AG04449 (cell line): ENCODE measurements around the gene MRPL53.

Experiments
- CTCF ChIA-PET: fragments of 350-600 bp; formaldehyde crosslinking; extraction: SDS; loops from one replicate; lab custom pipeline; 2021; ENCODE audit warnings: antibody characterized with exemption; lab: Yijun Ruan, JAX
- POLR2A ChIA-PET: fragments of 400-600, 350-600 bp; formaldehyde crosslinking; extraction: SDS; loops from one replicate; lab custom pipeline; 2020; ENCODE audit warnings: antibody characterized with exemption, inconsistent platforms; lab: Yijun Ruan, JAX
- DNase-seq: peaks from one replicate; pipeline ENCODE4 v3.0.0-alpha.2; 2010; ENCODE audit warnings: low read depth, low spot score
- H3K4me3 ChIP-seq: 2 replicates; pipeline ENCODE4 v1.5.1; 2011; ENCODE audit warnings: low read depth, mild to moderate bottlenecking, control low read depth, low read length
- CTCF ChIP-seq: IDR thresholded peaks from one replicate; pipeline ENCODE4 v1.5.1; 2011; ENCODE audit warnings: mild to moderate bottlenecking, moderate library complexity, low read length, control low read depth, inconsistent platforms; ENCODE audit not compliant: insufficient read depth; ENCODE audit errors: missing control alignments

Gene MRPL53

GRCh38 chr2:74498500-74499266 lies 26.2 kb upstream of the MRPL53 start:
- POLR2A ChIA-PET, result interaction anchor here (0.6 to 1.0 kb wide), 2 partner anchors 16 to 80 kb away, joined by 3 to 5 read pairs; partner anchors contain the start of genes CCDC142 and TTC31
- peak overlapping the region; percentile 43 for H3K4me3 ChIP-seq
- CTCF ChIA-PET, result interaction anchor here (1.4 to 13.6 kb wide), 4 partner anchors 9 to 88 kb away, joined by 3 to 202 read pairs (median 16); partner anchors contain the start of genes CCDC142, PCGF1 and TTC31
- TF ChIP-seq CTCF, result no peak
- DNase-seq, result no peak

GRCh38 chr2:74497777-74498499 lies 25.5 kb upstream of the MRPL53 start:
- CTCF ChIA-PET, result interaction anchor here (1.4 to 13.6 kb wide), 4 partner anchors 8 to 89 kb away, joined by 3 to 202 read pairs (median 16); partner anchors contain the start of genes CCDC142, PCGF1 and TTC31
- DNase-seq, result no peak
- no peak for TF ChIP-seq CTCF
- POLR2A ChIA-PET, result no interaction called here
- H3K4me3 ChIP-seq, result peak overlapping the region; percentile 42

DNA sequence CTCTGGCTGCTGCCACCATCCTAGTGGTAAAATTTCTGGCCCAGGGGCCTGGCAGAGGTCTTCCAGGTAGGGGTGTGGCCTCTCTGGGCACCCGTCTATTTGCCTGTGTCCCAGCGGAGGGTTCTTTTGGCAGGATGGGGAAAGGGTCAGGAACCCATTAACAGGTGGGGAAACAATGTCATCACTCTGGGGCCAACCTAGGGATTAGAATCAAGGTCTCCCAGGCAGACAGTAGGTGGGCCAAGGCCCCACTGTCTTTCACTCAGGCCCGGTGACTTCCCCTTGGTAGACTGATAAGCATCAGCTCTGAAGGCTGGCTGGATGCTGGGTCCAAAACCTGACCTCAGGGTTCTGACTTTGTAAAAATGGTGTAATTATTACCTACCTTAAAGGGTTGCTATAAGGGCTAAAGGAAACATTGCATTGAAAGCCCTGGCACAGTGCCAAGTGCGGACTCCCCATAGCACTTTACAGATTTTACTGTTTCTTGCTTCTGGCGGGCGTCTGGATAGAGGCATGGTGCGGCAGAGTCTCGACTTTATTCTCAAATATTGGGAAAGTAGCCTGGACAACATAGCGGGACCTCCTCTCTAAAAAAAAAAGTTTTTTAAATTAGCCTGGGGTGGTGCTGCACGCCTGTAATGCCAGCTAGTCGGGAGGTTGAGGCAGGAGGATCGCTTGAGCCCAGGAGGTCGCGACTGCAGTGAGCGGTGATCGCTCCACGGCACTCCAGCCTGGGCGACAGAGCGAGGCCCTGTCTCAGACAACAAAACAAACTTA lies 24.7 kb upstream of the MRPL53 start:
- no peak for TF ChIP-seq CTCF
- H3K4me3 ChIP-seq, result no peak overlapping the region
- DNase-seq, result no peak
- CTCF ChIA-PET, result interaction anchor here (1.5 to 13.6 kb wide), 3 partner anchors 11 to 90 kb away, joined by 3 to 202 read pairs (median 29); partner anchors contain the start of genes CCDC142, PCGF1 and TTC31
- POLR2A ChIA-PET, result interaction anchor here (1.2 kb wide), 1 partner anchor 25 kb away, joined by 4 read pairs; the partner anchor contains the start of gene MRPL53

DNA sequence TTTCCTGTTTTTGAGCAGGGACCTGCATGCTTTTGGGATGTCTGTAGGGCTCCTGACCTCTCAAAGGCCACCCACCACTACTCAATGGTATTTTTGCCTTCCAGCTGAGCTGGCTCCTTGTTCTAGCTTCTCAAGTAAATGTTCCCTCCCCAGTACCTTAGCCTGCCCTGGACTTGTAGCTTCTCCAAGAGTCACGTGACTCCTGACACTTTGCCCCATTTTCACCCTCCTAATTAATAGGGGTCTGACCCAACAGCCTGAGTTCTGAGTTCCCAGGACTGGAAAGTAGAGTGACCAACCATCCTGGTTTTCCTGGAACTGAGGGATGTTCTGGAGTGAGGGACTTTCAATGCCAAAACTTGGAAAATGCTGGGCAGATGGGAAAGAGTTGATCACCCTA lies 23.0 kb upstream of the MRPL53 start:
- TF ChIP-seq CTCF, result no peak
- CTCF ChIA-PET, result interaction anchor here (2.1 kb wide), 1 partner anchor 12 kb away, joined by 6 read pairs; the partner anchor contains the start of genes CCDC142 and TTC31
- no peak for DNase-seq
- POLR2A ChIA-PET, result no interaction called here
- no peak overlapping the region for H3K4me3 ChIP-seq

DNA sequence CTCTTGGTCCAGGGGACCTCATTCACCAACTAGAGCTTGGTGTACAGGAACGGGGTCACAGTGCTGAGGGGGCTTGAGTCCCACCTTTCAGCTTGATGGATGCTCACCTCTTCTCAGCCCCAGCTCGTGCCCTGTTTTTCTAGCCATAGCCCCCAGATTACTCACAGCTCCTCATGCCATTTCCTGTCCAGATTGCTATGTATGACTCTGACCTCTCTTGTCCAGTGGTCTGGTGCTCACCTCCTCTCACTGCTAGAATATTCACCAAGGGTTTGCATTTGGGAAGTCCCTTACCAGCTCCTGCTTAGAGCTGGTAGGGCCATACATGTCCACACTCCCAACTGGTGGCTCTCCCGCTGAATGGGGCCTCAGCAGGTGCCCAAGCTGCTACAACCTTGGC lies 21.1 kb upstream of the MRPL53 start:
- CTCF ChIA-PET, result interaction anchor here (0.7 to 15.3 kb wide), 4 partner anchors 8 to 90 kb away, joined by 3 to 401 read pairs (median 12); partner anchors contain the start of genes CCDC142 and TTC31
- H3K4me3 ChIP-seq, result no peak overlapping the region
- POLR2A ChIA-PET, result interaction anchor here (0.9 to 1.1 kb wide), 2 partner anchors 13 to 21 kb away, joined by 3 read pairs; partner anchors contain the start of genes MRPL53 and PCGF1
- no peak for TF ChIP-seq CTCF
- no peak for DNase-seq
